Astrocyte (in vitro differentiated cells and primary cell): ENCODE results near the gene POLR1G. TPM values are rescaled to one million over a fixed set of nuclear protein-coding genes. Genes with fewer than 3 reads are reported as not detected.

Experiments
- microRNA-seq: library from miRNA; unstranded; fragments of <30 nt; microRNA quantifications from one replicate; pipeline ENCODE4 v1.2.0, GENCODE V29; 2020
- total RNA-seq: library from RNA; stranded (reverse); gene quantifications from 2 replicates; pipeline ENCODE4 v1.2.1, GENCODE V29; 2021

POLR1G gene
- total RNA-seq, 1 donor from 2014 or later, result 12.8 TPM

Small RNA genes within 50 kb of the gene (microRNA-seq; reads per million reads assigned to microRNA genes)
- gene MIR6088, result not detected

Other genes with a start within 250 kb of the POLR1G start
- not detected in 2 replicates for gene NKPD1, start 245.7 kb upstream of the POLR1G start, total RNA-seq
- 14.7 and 16.4 TPM in 2 replicates for gene TRAPPC6A, start 228.4 kb upstream of the POLR1G start, total RNA-seq
- 14.5 TPM in 2 replicates for gene BLOC1S3, start 227.9 kb upstream of the POLR1G start, total RNA-seq
- gene EXOC3L2, start 161.2 kb upstream of the POLR1G start, total RNA-seq, result 0.61 and 0.87 TPM in 2 replicates
- gene MARK4, start 155.4 kb upstream of the POLR1G start, total RNA-seq, result 60.3 and 61.0 TPM in 2 replicates
- gene CKM, start 83.8 kb upstream of the POLR1G start, total RNA-seq, result not detected in 2 replicates
- 0.62 and 1.2 TPM in 2 replicates for gene KLC3, start 65.9 kb upstream of the POLR1G start, total RNA-seq
- 38.9 and 44.7 TPM in 2 replicates for gene ERCC2, start 36.1 kb upstream of the POLR1G start, total RNA-seq
- 56.6 and 56.7 TPM in 2 replicates for gene PPP1R13L, start 1.6 kb upstream of the POLR1G start, total RNA-seq
- 67.5 and 70.4 TPM in 2 replicates for gene ERCC1, start 17.3 kb downstream of the POLR1G start, total RNA-seq
- gene FOSB, start 61.4 kb downstream of the POLR1G start, total RNA-seq, result 8.2 and 13.3 TPM in 2 replicates
- gene RTN2, start 90.4 kb downstream of the POLR1G start, total RNA-seq, result 29.1 and 35.3 TPM in 2 replicates
- gene PPM1N, start 91.8 kb downstream of the POLR1G start, total RNA-seq, result 0.67 and 1.3 TPM in 2 replicates
- 205 and 222 TPM in 2 replicates for gene VASP, start 100.8 kb downstream of the POLR1G start, total RNA-seq
- 12.4 and 12.8 TPM in 2 replicates for gene OPA3, start 178.2 kb downstream of the POLR1G start, total RNA-seq
- gene GPR4, start 195.6 kb downstream of the POLR1G start, total RNA-seq, result 0.14 and 0.30 TPM in 2 replicates
- gene EML2, start 232.8 kb downstream of the POLR1G start, total RNA-seq, result 24.6 and 27.8 TPM in 2 replicates